Psoas muscle (tissue), 8 donors: ENCODE data around the gene ASPSCR1. TPM values are rescaled to one million over a fixed set of nuclear protein-coding genes. Genes with fewer than 3 reads are reported as not detected.

Experiments used
- ATAC-seq, 4 donors: fragments of 200-7000 bp; cut with Tn5 transposase; one replicate each; pipeline ENCODE4 v1.9.1; 2020; ENCODE audit warnings: moderate library complexity in 3 of 4, mild to moderate bottlenecking in 2 of 4
- DNase-seq, 2 donors: peaks; one replicate each; pipeline ENCODE4 v3.0.0-alpha.2; 2020
- H3K27ac ChIP-seq: fragments of 200-600 bp; one replicate; pipeline ENCODE4 v1.8.0; 2022
- H3K27me3 ChIP-seq, 3 donors: fragments of 200-600 bp in 1 of 3; one replicate each; pipeline versions ENCODE4 v1.6.1 to v1.8.0; 2013 to 2022; ENCODE audit warnings: low read length in 2 of 3, mild to moderate bottlenecking in 2 of 3, moderate library complexity in 1 of 3; ENCODE audit not compliant: insufficient read depth in 3 of 3
- H3K36me3 ChIP-seq, 2 donors: fragments of 200-600 bp in 1 of 2; one replicate each; pipeline versions ENCODE4 v1.6.1 to v1.8.0; 2013 to 2022; ENCODE audit warnings: low read depth in 1 of 2, mild to moderate bottlenecking in 1 of 2, moderate library complexity in 1 of 2; ENCODE audit not compliant: insufficient read depth in 1 of 2
- H3K4me1 ChIP-seq: fragments of 200-600 bp; one replicate; pipeline ENCODE4 v1.8.0; 2022
- H3K4me3 ChIP-seq: fragments of 200-600 bp; one replicate; pipeline ENCODE4 v1.8.0; 2022; ENCODE audit warnings: mild to moderate bottlenecking
- H3K9me3 ChIP-seq: fragments of 200-600 bp; one replicate; pipeline ENCODE4 v1.8.0; 2022
- CTCF ChIP-seq: fragments of 200-600 bp; IDR thresholded peaks from one replicate; pipeline ENCODE4 v1.8.0; 2022; ENCODE audit warnings: antibody characterized with exemption
- WGBS, 3 donors: extraction: QIAGEN DNeasy Blood & Tissue Kit; methylation state at CpG; one replicate each; pipeline versions ENCODE4 v1.1.6 to v1.1.7; 2013; 5-methylcytosine and 5-hydroxymethylcytosine counted together
- intact Hi-C, 2 donors: fragments of 100-400 bp; cut with DNase I; formaldehyde crosslinking; loops; one replicate each; pipeline versions ENCODE4 v1.11.0 to v1.14.2; 2022
- polyA plus RNA-seq, 3 donors: library from polyadenylated mRNA; stranded (reverse); fragments of 200-250 nt; gene quantifications; one replicate each; pipeline ENCODE4 v1.2.3, GENCODE V29; 2013
- total RNA-seq, 4 donors: library from RNA; stranded (reverse); fragmentation: NEBNext Ultra II Directional in 2 of 4; extraction: Animal tissue kit (Norgen Biotek cat#: 25700) in 2 of 4; gene quantifications; one replicate each; pipeline versions ENCODE4 v1.2.1 to v1.2.4, GENCODE V29; 2021 to 2023
- donor health status: healthy with polysubstance abuse.
- donor health status: DM: no; HTN: no; CAD: no; lungs with moderate emphysema.
- donor health status: Bipolar disorder and iron deficiency.
- donor health status: healthy.
- donor health status: DM: yes; HTN: yes; CAD: no.
- donor health status: DM: no; HTN: no; CAD: no.
- donor health status: DM: no; HTN: no; CAD: no.
- donor health status: DM: yes; HTN: yes; CAD: no.

Gene ASPSCR1
- total and polyA plus RNA-seq, 7 donors: 27.7 to 37.4 (median 33.0) TPM

GRCh38 chr17:82010575-82011525, 33.4 kb downstream of the ASPSCR1 start:
- Histone ChIP-seq H3K27ac (no peak overlapping the region), H3K4me1 (peaks cover under 1% of the 10 kb centered on the region), H3K27me3 (no peaks in the 10 kb centered on the region), H3K36me3 (peaks cover 0 to 37% of the 10 kb centered on the region in 2 donors), H3K9me3 (no peaks in the 10 kb centered on the region), H3K4me3 (no peak overlapping the region)
- WGBS, 3 donors: 93 to 94% (median 93%) methylated on average over 36 to 39 of the region's 39 CpGs
- no peak for ATAC-seq
- DNase-seq: no peak
- intact Hi-C loops: no loop called here
- no peak for TF ChIP-seq CTCF

- DNase-seq: no peak
- 94 to 95% (median 95%) methylated on average over 18 to 19 of the region's 19 CpGs for WGBS, 3 donors
- H3K9me3 ChIP-seq: no peaks in the 10 kb centered on the region
- no peak for ATAC-seq
- no peak overlapping the region for H3K4me3 ChIP-seq
- H3K4me1 ChIP-seq: no peaks in the 10 kb centered on the region
- intact Hi-C loops: no loop called here
- peaks cover 0 to 37% of the 10 kb centered on the region in 2 donors for H3K36me3 ChIP-seq
- TF ChIP-seq CTCF: no peak
- H3K27me3 ChIP-seq: no peaks in the 10 kb centered on the region
- H3K27ac ChIP-seq: no peak overlapping the region
These were observed 34.3 kb downstream of the ASPSCR1 start for GRCh38 chr17:82011617-82012187.

- intact Hi-C loops: no loop called here
- Histone ChIP-seq H3K4me3 (no peak overlapping the region), H3K4me1 (peaks cover under 1% of the 10 kb centered on the region), H3K27me3 (no peaks in the 10 kb centered on the region), H3K27ac (no peak overlapping the region), H3K9me3 (no peaks in the 10 kb centered on the region), H3K36me3 (peaks cover 0 to 37% of the 10 kb centered on the region in 2 donors)
- ATAC-seq (no peak), DNase-seq (no peak)
- WGBS, 3 donors: 79 to 86% (median 81%) methylated on average over 17 to 20 of the region's 20 CpGs
- TF ChIP-seq CTCF: no peak
These were observed 34.8 kb downstream of the ASPSCR1 start for GRCh38 chr17:82012261-82012639.

- H3K9me3 ChIP-seq: no peaks in the 10 kb centered on the region
- intact Hi-C loops: no loop called here
- 85 to 90% (median 85%) methylated on average over 10 to 19 of the region's 19 CpGs for WGBS, 3 donors
- H3K27ac ChIP-seq: no peak overlapping the region
- no peak for DNase-seq
- H3K27me3 ChIP-seq: no peaks in the 10 kb centered on the region
- ATAC-seq: no peak
- peaks cover 6% of the 10 kb centered on the region for H3K4me1 ChIP-seq
- TF ChIP-seq CTCF: no peak
- no peak overlapping the region for H3K4me3 ChIP-seq
- peaks cover 0 to 41% of the 10 kb centered on the region in 2 donors for H3K36me3 ChIP-seq
These were observed 35.3 kb downstream of the ASPSCR1 start for GRCh38 chr17:82012640-82013295.
